ENCODE results near the gene SLC66A3. TPM values are rescaled to one million over a fixed set of nuclear protein-coding genes. Genes with fewer than 3 reads are reported as not detected.

The SLC66A3 gene
- total and polyA plus RNA-seq, 8 donors = 12.1 to 55.1 (median 22.9) TPM; not detected in 1

DNA sequence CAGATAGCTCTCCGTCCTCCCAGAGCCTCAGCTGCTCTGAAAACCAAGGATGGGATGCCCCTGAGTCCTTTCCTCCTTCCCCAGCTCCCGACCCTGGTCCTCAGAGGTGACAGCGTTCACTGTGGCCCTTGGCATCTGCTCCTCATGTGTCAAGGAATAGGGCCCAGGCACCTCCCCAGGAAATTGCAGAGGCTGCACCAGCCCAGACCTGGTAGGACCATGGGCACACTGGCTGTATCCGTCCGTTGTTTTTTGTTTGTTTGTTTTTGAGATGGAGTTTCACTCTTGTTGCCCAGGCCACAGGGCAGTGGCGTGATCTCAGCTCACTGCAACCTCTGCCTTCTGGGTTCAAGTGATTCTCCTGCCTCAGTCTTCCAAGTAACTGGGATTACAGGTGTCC, 37.5 kb upstream of the SLC66A3 start:
- DNase-seq = no peak
- H3K4me3 ChIP-seq = no peak overlapping the region
- H3K9me3 ChIP-seq = no peaks in the 10 kb centered on the region
- peaks cover 0 to 12% (median 0%) of the 10 kb centered on the region in 4 donors for H3K4me1 ChIP-seq
- no peaks in the 10 kb centered on the region for H3K36me3 ChIP-seq
- no peaks in the 10 kb centered on the region for H3K27me3 ChIP-seq
- H3K27ac ChIP-seq = no peak overlapping the region
- WGBS, 5 donors = 79 to 92% (median 85%) methylated on average over 6 of the region's 6 CpGs
- intact Hi-C loops (cut with DNase I; ENCODE audit: low total_unique reads) = no loop called here
- TF ChIP-seq EP300 (IDR thresholded peaks at IDR 0.05) (no peak), POLR2AphosphoS5 (IDR thresholded peaks at IDR 0.05) (no peak), POLR2A (IDR thresholded peaks at IDR 0.05) (no peak)
- TF ChIP-seq, protein P1, sequence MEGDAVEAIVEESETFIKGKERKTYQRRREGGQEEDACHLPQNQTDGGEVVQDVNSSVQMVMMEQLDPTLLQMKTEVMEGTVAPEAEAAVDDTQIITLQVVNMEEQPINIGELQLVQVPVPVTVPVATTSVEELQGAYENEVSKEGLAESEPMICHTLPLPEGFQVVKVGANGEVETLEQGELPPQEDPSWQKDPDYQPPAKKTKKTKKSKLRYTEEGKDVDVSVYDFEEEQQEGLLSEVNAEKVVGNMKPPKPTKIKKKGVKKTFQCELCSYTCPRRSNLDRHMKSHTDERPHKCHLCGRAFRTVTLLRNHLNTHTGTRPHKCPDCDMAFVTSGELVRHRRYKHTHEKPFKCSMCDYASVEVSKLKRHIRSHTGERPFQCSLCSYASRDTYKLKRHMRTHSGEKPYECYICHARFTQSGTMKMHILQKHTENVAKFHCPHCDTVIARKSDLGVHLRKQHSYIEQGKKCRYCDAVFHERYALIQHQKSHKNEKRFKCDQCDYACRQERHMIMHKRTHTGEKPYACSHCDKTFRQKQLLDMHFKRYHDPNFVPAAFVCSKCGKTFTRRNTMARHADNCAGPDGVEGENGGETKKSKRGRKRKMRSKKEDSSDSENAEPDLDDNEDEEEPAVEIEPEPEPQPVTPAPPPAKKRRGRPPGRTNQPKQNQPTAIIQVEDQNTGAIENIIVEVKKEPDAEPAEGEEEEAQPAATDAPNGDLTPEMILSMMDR (IDR thresholded peaks at IDR 0.05) = no peak

DNA sequence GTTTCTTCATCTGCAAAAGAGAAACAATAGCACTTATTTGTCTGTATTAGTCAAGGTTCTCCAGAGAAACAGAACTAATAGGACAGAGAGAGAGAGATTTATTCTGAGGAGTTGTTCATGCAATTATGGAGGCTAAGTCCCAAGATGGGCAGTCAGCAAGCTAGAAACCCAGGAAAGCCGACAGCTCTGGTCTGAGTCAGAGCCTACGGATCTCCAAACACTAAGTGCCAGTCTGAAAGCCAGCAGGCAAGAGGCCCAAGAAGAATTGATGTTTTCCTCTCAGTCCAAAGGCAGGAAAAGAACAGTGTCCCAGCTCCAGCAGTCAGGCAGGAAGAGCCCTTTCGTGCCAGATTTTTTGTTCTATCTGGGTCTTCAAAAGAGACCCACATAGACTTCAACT, 36.5 kb upstream of the SLC66A3 start:
- no peak overlapping the region for H3K27ac ChIP-seq
- 59 to 88% (median 81%) methylated on average over 3 of the region's 3 CpGs for WGBS, 5 donors
- H3K36me3 ChIP-seq = no peaks in the 10 kb centered on the region
- no peak overlapping the region for H3K4me3 ChIP-seq
- TF ChIP-seq EP300 (IDR thresholded peaks at IDR 0.05) (no peak), POLR2A (IDR thresholded peaks at IDR 0.05) (no peak), POLR2AphosphoS5 (IDR thresholded peaks at IDR 0.05) (no peak)
- TF ChIP-seq, protein P1 (IDR thresholded peaks at IDR 0.05) = no peak
- H3K4me1 ChIP-seq = peaks cover 0 to 12% (median 0%) of the 10 kb centered on the region in 4 donors
- H3K27me3 ChIP-seq = peaks cover 0 to 8% (median 0%) of the 10 kb centered on the region in 3 donors
- intact Hi-C loops (cut with DNase I; ENCODE audit: low total_unique reads) = no loop called here
- DNase-seq = no peak
- H3K9me3 ChIP-seq = no peaks in the 10 kb centered on the region

DNA sequence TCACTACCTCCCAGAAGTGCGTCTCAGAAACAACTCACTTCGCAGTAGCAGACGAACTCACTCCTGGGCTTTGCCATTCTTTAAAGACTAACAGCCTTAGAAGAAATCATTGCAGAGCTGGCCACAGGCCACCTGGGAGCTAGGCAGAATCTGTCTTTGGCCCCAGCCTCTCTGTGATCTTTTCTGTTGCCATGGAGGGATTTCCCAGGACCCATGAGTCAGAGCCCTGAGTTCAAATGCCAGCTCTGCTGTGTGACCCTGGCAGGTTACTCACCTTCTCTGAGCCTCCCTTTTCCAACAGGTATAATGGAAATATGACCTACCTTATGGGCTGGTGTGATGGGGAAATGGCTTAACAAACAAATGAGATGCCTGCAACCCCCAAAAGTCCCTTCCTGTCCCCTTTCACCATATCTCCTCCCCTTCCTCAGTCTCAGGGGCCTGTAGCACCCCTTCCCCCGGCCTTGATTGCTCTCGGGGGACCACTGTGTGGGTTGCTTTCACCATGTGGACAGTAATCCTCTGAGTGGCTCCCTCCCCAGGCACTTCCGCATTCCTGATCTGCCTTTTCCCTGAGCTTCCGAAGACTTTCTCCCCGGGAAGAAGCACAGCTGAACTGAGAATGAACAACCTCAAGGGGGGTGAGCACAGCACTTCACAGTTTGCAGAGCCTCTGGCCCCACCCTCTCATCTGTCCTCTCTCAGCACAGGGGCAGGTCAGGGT, 34.0 kb upstream of the SLC66A3 start:
- DNase-seq = peak in 1 of 2 donors; percentile 29
- peaks cover 0 to 19% (median 0%) of the 10 kb centered on the region in 4 donors for H3K4me1 ChIP-seq
- TF ChIP-seq EP300 (IDR thresholded peaks at IDR 0.05) (no peak), POLR2A (IDR thresholded peaks at IDR 0.05) (no peak), POLR2AphosphoS5 (IDR thresholded peaks at IDR 0.05) (no peak)
- TF ChIP-seq, protein P1 (IDR thresholded peaks at IDR 0.05) = no peak
- H3K27me3 ChIP-seq = peaks cover 0 to 11% (median 0%) of the 10 kb centered on the region in 3 donors
- intact Hi-C loops (cut with DNase I; ENCODE audit: low total_unique reads) = loop anchor here (5.0 kb wide), 1 partner anchor 284 kb away; no protein-coding TSS in a partner anchor
- no peaks in the 10 kb centered on the region for H3K36me3 ChIP-seq
- H3K4me3 ChIP-seq = peak overlapping the region in 1 of 4 donors; percentile 18
- WGBS, 5 donors = 53 to 62% (median 55%) methylated on average over 8 of the region's 8 CpGs
- no peak overlapping the region for H3K27ac ChIP-seq
- no peaks in the 10 kb centered on the region for H3K9me3 ChIP-seq

DNA sequence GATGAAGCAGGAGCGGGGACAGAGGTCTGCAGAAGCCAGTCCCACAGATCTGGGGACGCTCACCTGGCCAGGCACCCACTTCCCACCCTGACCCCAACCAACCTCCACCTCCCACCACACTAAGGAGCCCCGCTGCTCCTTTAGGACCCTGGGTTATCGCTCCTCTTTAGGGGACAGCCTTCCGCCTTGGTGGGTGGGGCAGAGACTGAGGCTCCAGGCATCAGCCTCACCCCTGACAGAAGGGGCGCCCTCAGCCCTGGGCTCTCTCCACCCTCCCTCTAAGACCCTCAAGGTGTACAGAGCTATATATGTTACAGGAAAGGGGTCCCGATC, 33.5 kb upstream of the SLC66A3 start:
- no peaks in the 10 kb centered on the region for H3K9me3 ChIP-seq
- WGBS, 5 donors = 59 to 68% (median 66%) methylated on average over 3 to 7 of the region's 7 CpGs
- DNase-seq = no peak
- no peaks in the 10 kb centered on the region for H3K36me3 ChIP-seq
- TF ChIP-seq POLR2A (IDR thresholded peaks at IDR 0.05) (no peak), EP300 (IDR thresholded peaks at IDR 0.05) (no peak)
- TF ChIP-seq, protein P1 (IDR thresholded peaks at IDR 0.05) = no peak
- H3K27me3 ChIP-seq = peaks cover 0 to 11% (median 0%) of the 10 kb centered on the region in 3 donors
- H3K4me3 ChIP-seq = peak overlapping the region in 1 of 4 donors; percentile 18
- intact Hi-C loops (cut with DNase I; ENCODE audit: low total_unique reads) = loop anchor here (5.0 kb wide), 1 partner anchor 284 kb away; no protein-coding TSS in a partner anchor
- H3K4me1 ChIP-seq = peaks cover 0 to 18% (median 0%) of the 10 kb centered on the region in 4 donors
- H3K27ac ChIP-seq = no peak overlapping the region
